H9 (cell line): ENCODE measurements around the gene SOX1. TPM values are rescaled to one million over a fixed set of nuclear protein-coding genes. Genes with fewer than 3 reads are reported as not detected.
A peak's percentile ranks its signal among the peaks of the same experiment; 100 is the strongest.

ENCODE experiments used
- DNase-seq: peaks from one replicate; pipeline ENCODE4 v3.0.0-alpha.2; 2017
- H2AFZ ChIP-seq: one replicate; pipeline ENCODE4 v1.6.1; 2013; ENCODE audit warnings: mild to moderate bottlenecking, low read length, control low read depth, moderate library complexity
- H2AK5ac ChIP-seq: 2 replicates; pipeline ENCODE4 v1.6.1; 2013; ENCODE audit warnings: low read length, control low read depth, mixed read lengths; ENCODE audit not compliant: insufficient read length
- H2BK120ac ChIP-seq: one replicate; pipeline ENCODE4 v1.6.1; 2013; ENCODE audit warnings: low read depth, mild to moderate bottlenecking, low read length, control low read depth, inconsistent platforms; ENCODE audit not compliant: poor library complexity, severe bottlenecking
- H2BK12ac ChIP-seq: 2 replicates; pipeline ENCODE4 v1.6.1; 2013; ENCODE audit warnings: low read length, control low read depth, mixed read lengths, low read depth; ENCODE audit not compliant: insufficient read length
- H2BK15ac ChIP-seq: 2 replicates; pipeline ENCODE4 v1.6.1; 2013; ENCODE audit warnings: low read depth, low read length, control low read depth
- H2BK20ac ChIP-seq: one replicate; pipeline ENCODE4 v1.6.1; 2013; ENCODE audit warnings: low read depth, mild to moderate bottlenecking, low read length, control low read depth, inconsistent platforms; ENCODE audit not compliant: poor library complexity, severe bottlenecking
- H2BK5ac ChIP-seq: 2 replicates; pipeline ENCODE4 v1.6.1; 2013; ENCODE audit warnings: low read length, control low read depth, mixed read lengths; ENCODE audit not compliant: insufficient read length
- H3K14ac ChIP-seq: 2 replicates; pipeline ENCODE4 v1.6.1; 2013; ENCODE audit warnings: low read length, control low read depth; ENCODE audit not compliant: insufficient read depth
- H3K18ac ChIP-seq: 2 replicates; pipeline ENCODE4 v1.6.1; 2013; ENCODE audit warnings: low read depth, mild to moderate bottlenecking, mixed read lengths, low read length, control low read depth; ENCODE audit not compliant: insufficient read length
- H3K23ac ChIP-seq: 2 replicates; pipeline ENCODE4 v1.6.1; 2013; ENCODE audit warnings: low read length, control low read depth, mixed read lengths, low read depth; ENCODE audit not compliant: insufficient read length
- H3K23me2 ChIP-seq: 2 replicates; pipeline ENCODE4 v1.6.1; 2013; ENCODE audit warnings: low read depth, mild to moderate bottlenecking, mixed read lengths, low read length, control low read depth; ENCODE audit not compliant: insufficient read length, poor library complexity, severe bottlenecking
- H3K27ac ChIP-seq: 2 replicates; pipeline ENCODE4 v1.5.1; 2013; ENCODE audit warnings: low read length, control low read depth, mixed read lengths, low read depth; ENCODE audit not compliant: insufficient read length
- H3K27me3 ChIP-seq: 2 replicates; pipeline ENCODE4 v1.6.1; 2013; ENCODE audit warnings: low read length, control low read depth, inconsistent platforms; ENCODE audit not compliant: insufficient read depth
- H3K4ac ChIP-seq: 2 replicates; pipeline ENCODE4 v1.6.1; 2013; ENCODE audit warnings: low read depth, mild to moderate bottlenecking, control low read depth, inconsistent platforms, low read length, moderate library complexity
- H3K4me1 ChIP-seq: 2 replicates; pipeline ENCODE4 v1.6.1; 2013; ENCODE audit warnings: low read length, control low read depth, inconsistent platforms; ENCODE audit not compliant: insufficient read depth
- H3K4me2 ChIP-seq: 2 replicates; pipeline ENCODE4 v1.6.1; 2013; ENCODE audit warnings: low read length, control low read depth, mixed read lengths; ENCODE audit not compliant: insufficient read length, insufficient read depth
- H3K56ac ChIP-seq: 2 replicates; pipeline ENCODE4 v1.6.1; 2013; ENCODE audit warnings: low read depth, mild to moderate bottlenecking, mixed read lengths, low read length, control low read depth; ENCODE audit not compliant: insufficient read length
- H3K79me1 ChIP-seq: 2 replicates; pipeline ENCODE4 v1.6.1; 2013; ENCODE audit warnings: low read depth, mild to moderate bottlenecking, moderate library complexity, low read length, control low read depth, inconsistent platforms; ENCODE audit not compliant: insufficient read depth, poor library complexity, severe bottlenecking
- H3K79me2 ChIP-seq: 2 replicates; pipeline ENCODE4 v1.6.1; 2013; ENCODE audit warnings: low read length, control low read depth, inconsistent platforms; ENCODE audit not compliant: insufficient read depth
- H3K9ac ChIP-seq: 2 replicates; pipeline ENCODE4 v1.6.1; 2013; ENCODE audit warnings: low read length, control low read depth, mixed read lengths; ENCODE audit not compliant: insufficient read length; ENCODE audit errors: extremely low read depth
- H3K9me3 ChIP-seq: one replicate; pipeline ENCODE4 v1.6.1; 2013; ENCODE audit warnings: low read depth, low read length, inconsistent platforms; ENCODE audit not compliant: control insufficient read depth
- H3T11ph ChIP-seq: one replicate; pipeline ENCODE4 v1.6.1; 2013; ENCODE audit warnings: mild to moderate bottlenecking, low read length, control low read depth, inconsistent platforms
- H4K20me1 ChIP-seq: one replicate; pipeline ENCODE4 v1.6.1; 2013; ENCODE audit not compliant: control insufficient read depth, insufficient read length, insufficient read depth
- H4K5ac ChIP-seq: 2 replicates; pipeline ENCODE4 v1.6.1; 2013; ENCODE audit warnings: low read depth, mild to moderate bottlenecking, mixed read lengths, low read length, control low read depth; ENCODE audit not compliant: insufficient read length
- H4K8ac ChIP-seq: replicated peaks from 2 replicates; pipeline ENCODE4 v1.6.1; 2013; ENCODE audit warnings: low read length, control low read depth, mixed read lengths, low read depth; ENCODE audit not compliant: insufficient read length
- H4K91ac ChIP-seq: 2 replicates; pipeline ENCODE4 v1.6.1; 2013; ENCODE audit warnings: low read depth, mild to moderate bottlenecking, moderate library complexity, mixed read lengths, low read length, control low read depth; ENCODE audit not compliant: insufficient read length
- H3K27ac Mint-ChIP-seq, 3 experiments: 2 replicates in 2 of 3; 3 replicates in 1 of 3; pipeline ENCODE4 v1.8.0; 2020 to 2021; ENCODE audit warnings: mixed read lengths in 3 of 3, mild to moderate bottlenecking in 1 of 3, moderate library complexity in 1 of 3
- H3K27me3 Mint-ChIP-seq: 2 replicates; pipeline ENCODE4 v1.8.0; 2021; ENCODE audit warnings: low read depth, mild to moderate bottlenecking, moderate library complexity, mixed read lengths
- H3K36me3 Mint-ChIP-seq, 3 experiments: 2 replicates in 2 of 3; 3 replicates in 1 of 3; pipeline ENCODE4 v1.8.0; 2020 to 2021; ENCODE audit warnings: low read depth in 3 of 3, mixed read lengths in 3 of 3; ENCODE audit not compliant: insufficient read depth in 1 of 3
- H3K4me1 Mint-ChIP-seq, 2 experiments: 2 replicates each; pipeline ENCODE4 v1.8.0; 2020; ENCODE audit warnings: mixed read lengths in 2 of 2
- H3K4me3 Mint-ChIP-seq, 2 experiments: 2 replicates in 1 of 2; 3 replicates in 1 of 2; pipeline ENCODE4 v1.8.0; 2020 to 2021; ENCODE audit warnings: mild to moderate bottlenecking in 2 of 2, mixed read lengths in 2 of 2, moderate library complexity in 1 of 2
- H3K9me3 Mint-ChIP-seq, 2 experiments: 2 replicates in 1 of 2; 3 replicates in 1 of 2; pipeline ENCODE4 v1.8.0; 2020; ENCODE audit warnings: mild to moderate bottlenecking in 2 of 2, mixed read lengths in 2 of 2, moderate library complexity in 1 of 2
- WGBS: extraction: QIAGEN DNeasy Blood & Tissue Kit; methylation state at CpG from one replicate; pipeline ENCODE4 v1.1.7; 2013; ENCODE audit warnings: missing lambda C conversion rate, low lambda C conversion rate, mixed read lengths; ENCODE audit not compliant: insufficient read length; ENCODE audit errors: extremely low coverage; 5-methylcytosine and 5-hydroxymethylcytosine counted together
- total RNA-seq: library from RNA; stranded (reverse); gene quantifications from 2 replicates; pipeline ENCODE4 v1.2.1, GENCODE V29; 2021
- TF ChIP-seq, protein P1 (sequence below): fragments of 200-600 bp; sonication (generic); conservative IDR thresholded peaks from 3 replicates; pipeline ENCODE4 v1.8.0; 2021; ENCODE audit warnings: antibody characterized with exemption, mild to moderate bottlenecking

Gene SOX1
- total RNA-seq, 1 experiment from 2014 or later: 0.17 TPM

DNA sequence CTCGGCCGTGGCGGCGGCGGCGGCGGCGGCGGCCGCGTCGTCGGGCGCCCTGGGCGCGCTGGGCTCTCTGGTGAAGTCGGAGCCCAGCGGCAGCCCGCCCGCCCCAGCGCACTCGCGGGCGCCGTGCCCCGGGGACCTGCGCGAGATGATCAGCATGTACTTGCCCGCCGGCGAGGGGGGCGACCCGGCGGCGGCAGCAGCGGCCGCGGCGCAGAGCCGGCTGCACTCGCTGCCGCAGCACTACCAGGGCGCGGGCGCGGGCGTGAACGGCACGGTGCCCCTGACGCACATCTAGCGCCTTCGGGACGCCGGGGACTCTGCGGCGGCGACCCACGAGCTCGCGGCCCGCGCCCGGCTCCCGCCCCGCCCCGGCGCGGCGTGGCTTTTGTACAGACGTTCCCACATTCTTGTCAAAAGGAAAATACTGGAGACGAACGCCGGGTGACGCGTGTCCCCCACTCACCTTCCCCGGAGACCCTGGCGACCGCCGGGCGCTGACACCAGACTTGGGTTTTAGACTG is 1.7 kb downstream of the SOX1 start:
- Histone ChIP-seq H3K27me3 (peaks cover 63% of the 10 kb centered on the region), H2BK120ac (no peak overlapping the region), H3K18ac (no peak overlapping the region), H3K56ac (no peak overlapping the region), H3K14ac (no peak overlapping the region), H4K8ac (no peak overlapping the region), H3T11ph (no peak overlapping the region), H3K4me1 (no peaks in the 10 kb centered on the region), H3K4ac (no peak overlapping the region), H3K79me2 (no peaks in the 10 kb centered on the region), H2AFZ (no peak overlapping the region), H3K9me3 (no peaks in the 10 kb centered on the region), H4K5ac (no peak overlapping the region), H2AK5ac (no peak overlapping the region), H4K91ac (no peak overlapping the region), H2BK12ac (no peak overlapping the region), H2BK5ac (no peak overlapping the region), H4K20me1 (no peaks in the 10 kb centered on the region), H3K79me1 (no peaks in the 10 kb centered on the region), H2BK20ac (no peak overlapping the region), H3K23me2 (peaks cover 10% of the 10 kb centered on the region), H3K9ac (no peak overlapping the region), H3K23ac (no peak overlapping the region), H3K4me2 (peak overlapping the region; percentile 35), H3K27ac (no peak overlapping the region), H2BK15ac (no peak overlapping the region)
- Mint-ChIP-seq H3K4me1 (peaks cover 21 to 34% of the 10 kb centered on the region in 2 experiments), H3K27ac (no peak overlapping the region), H3K36me3 (no peaks in the 10 kb centered on the region; a peak in 1 of 7 replicates), H3K9me3 (peaks cover 4 to 13% of the 10 kb centered on the region in 2 experiments; a peak in 3 of 5 replicates), H3K27me3 (peaks cover 80% of the 10 kb centered on the region), H3K4me3 (peak overlapping the region; percentile 37 to 62)
- TF ChIP-seq, protein P1, sequence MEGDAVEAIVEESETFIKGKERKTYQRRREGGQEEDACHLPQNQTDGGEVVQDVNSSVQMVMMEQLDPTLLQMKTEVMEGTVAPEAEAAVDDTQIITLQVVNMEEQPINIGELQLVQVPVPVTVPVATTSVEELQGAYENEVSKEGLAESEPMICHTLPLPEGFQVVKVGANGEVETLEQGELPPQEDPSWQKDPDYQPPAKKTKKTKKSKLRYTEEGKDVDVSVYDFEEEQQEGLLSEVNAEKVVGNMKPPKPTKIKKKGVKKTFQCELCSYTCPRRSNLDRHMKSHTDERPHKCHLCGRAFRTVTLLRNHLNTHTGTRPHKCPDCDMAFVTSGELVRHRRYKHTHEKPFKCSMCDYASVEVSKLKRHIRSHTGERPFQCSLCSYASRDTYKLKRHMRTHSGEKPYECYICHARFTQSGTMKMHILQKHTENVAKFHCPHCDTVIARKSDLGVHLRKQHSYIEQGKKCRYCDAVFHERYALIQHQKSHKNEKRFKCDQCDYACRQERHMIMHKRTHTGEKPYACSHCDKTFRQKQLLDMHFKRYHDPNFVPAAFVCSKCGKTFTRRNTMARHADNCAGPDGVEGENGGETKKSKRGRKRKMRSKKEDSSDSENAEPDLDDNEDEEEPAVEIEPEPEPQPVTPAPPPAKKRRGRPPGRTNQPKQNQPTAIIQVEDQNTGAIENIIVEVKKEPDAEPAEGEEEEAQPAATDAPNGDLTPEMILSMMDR: no peak
- no CpG with 5 or more reads among the region's 80 CpGs for WGBS
- DNase-seq: no peak
